Ovary (tissue), 9 donors: ENCODE measurements around the gene TRIP4. TPM values are rescaled to one million over a fixed set of nuclear protein-coding genes. Genes with fewer than 3 reads are reported as not detected.

Experiments
- DNase-seq, 5 donors: peaks; one replicate each; pipeline ENCODE4 v3.0.0-alpha.2; 2019 to 2020
- H3K27ac ChIP-seq, 2 donors: fragments of 200-600 bp; one replicate each; pipeline versions ENCODE4 v1.5.1 to v1.8.0; 2019 to 2022
- H3K27me3 ChIP-seq: fragments of 200-600 bp; one replicate; pipeline ENCODE4 v1.8.0; 2022
- H3K36me3 ChIP-seq: fragments of 200-600 bp; sonication (generic); one replicate; pipeline ENCODE4 v1.5.1; 2019
- H3K4me1 ChIP-seq: one replicate; pipeline ENCODE4 v1.8.1; 2013; ENCODE audit warnings: mild to moderate bottlenecking, moderate library complexity; ENCODE audit not compliant: insufficient read depth
- H3K4me3 ChIP-seq: fragments of 200-600 bp; sonication (generic); one replicate; pipeline ENCODE4 v1.5.1; 2017
- H3K9me3 ChIP-seq, 2 donors: fragments of 200-600 bp in 1 of 2; sonication (generic) in 1 of 2; one replicate each; pipeline versions ENCODE4 v1.5.1 to v1.8.1; 2013 to 2019; ENCODE audit warnings: mild to moderate bottlenecking in 1 of 2, moderate library complexity in 1 of 2
- EP300 ChIP-seq: sonication (generic); formaldehyde crosslinking; IDR thresholded peaks from one replicate; pipeline ENCODE4 v1.6.1; 2017; ENCODE audit warnings: antibody characterized with exemption
- POLR2A ChIP-seq: fragments of 450-650 bp; IDR thresholded peaks from one replicate; pipeline ENCODE4 v1.6.1; 2017; ENCODE audit warnings: antibody characterized with exemption, mild to moderate bottlenecking, moderate library complexity
- WGBS, 3 donors: extraction: QIAGEN DNeasy Blood & Tissue Kit in 1 of 3; methylation state at CpG; one replicate each; pipeline versions ENCODE4 v1.1.5 to v1.1.7; 2013 to 2017; 5-methylcytosine and 5-hydroxymethylcytosine counted together
- intact Hi-C, 4 donors: fragments of 100-400 bp; cut with DNase I; formaldehyde crosslinking; loops; one replicate each; pipeline versions ENCODE4 v1.11.0 to v1.15.1; 2022 to 2023
- polyA plus RNA-seq, 2 donors: library from polyadenylated mRNA; stranded (reverse); fragments of 200-250 nt in 1 of 2; fragments of 350-450 nt in 1 of 2; fragmentation: Illumina TruSeq in 1 of 2; extraction: RNeasy Lipid Tissue Mini Kit (QIAGEN cat#74804) in 1 of 2; gene quantifications; one replicate each; pipeline ENCODE4 v1.2.3, GENCODE V29; 2013 to 2014
- total RNA-seq, 7 donors: library from RNA; depleted of rRNA in 2 of 7; stranded (reverse); fragments of >200 nt in 2 of 7; fragmentation: NEBNext Ultra II Directional in 3 of 7; extraction: Animal tissue kit (Norgen Biotek cat#: 25700) in 3 of 7; gene quantifications; one replicate each; pipeline versions ENCODE4 v1.1.0 to v1.2.4, GENCODE V29; 2016 to 2023
- TF ChIP-seq, protein P1 (sequence below), 3 donors: fragments of 450-650 bp in 2 of 3; fragments of 200-600 bp in 1 of 3; IDR thresholded peaks; one replicate each; pipeline versions ENCODE4 v1.5.1 to v1.8.0; 2016 to 2022; ENCODE audit warnings: antibody characterized with exemption in 3 of 3, mild to moderate bottlenecking in 1 of 3
- donor health status: DM: no; HTN: no; CAD: no; lungs with moderate emphysema.
- donor health status: DM: no; HTN: no; CAD: no.
- donor health status: Bipolar disorder and iron deficiency.
- donor health status: DM: yes; HTN: yes; CAD: no.
- donor health status: DM: no; HTN: no; CAD: no.
- donor health status: DM: yes; HTN: yes; CAD: no.

Gene TRIP4
- total and polyA plus RNA-seq, 9 donors, result 7.4 to 24.0 (median 18.6) TPM

DNA sequence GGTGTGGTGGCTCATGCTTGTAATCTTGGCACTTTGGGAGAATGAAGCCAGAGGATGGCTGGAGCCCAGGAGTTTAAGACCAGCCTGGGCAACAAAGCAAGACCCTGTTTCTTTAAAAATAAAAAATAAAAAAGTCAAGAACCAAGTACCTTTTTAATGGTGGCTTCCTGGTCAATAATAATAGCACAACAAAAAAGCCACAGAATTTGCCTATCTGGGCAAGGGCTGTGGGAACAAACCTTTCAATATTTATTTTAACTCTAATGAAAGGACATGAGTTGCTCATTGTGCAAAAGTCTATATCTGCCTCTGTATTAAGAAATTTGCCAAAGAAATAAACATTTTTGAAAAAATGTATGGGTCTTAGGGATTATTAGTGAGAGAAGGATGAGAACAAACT lies 74.9 kb downstream of the TRIP4 start:
- no peaks in the 10 kb centered on the region for H3K9me3 ChIP-seq
- no peaks in the 10 kb centered on the region for H3K27me3 ChIP-seq
- H3K27ac ChIP-seq, result peak overlapping the region in 1 of 2 donors; percentile 88
- H3K4me3 ChIP-seq, result no peak overlapping the region
- H3K4me1 ChIP-seq, result peaks cover 18% of the 10 kb centered on the region
- DNase-seq, result no peak
- no peaks in the 10 kb centered on the region for H3K36me3 ChIP-seq
- TF ChIP-seq POLR2A (no peak), EP300 (no peak)
- TF ChIP-seq, protein P1, sequence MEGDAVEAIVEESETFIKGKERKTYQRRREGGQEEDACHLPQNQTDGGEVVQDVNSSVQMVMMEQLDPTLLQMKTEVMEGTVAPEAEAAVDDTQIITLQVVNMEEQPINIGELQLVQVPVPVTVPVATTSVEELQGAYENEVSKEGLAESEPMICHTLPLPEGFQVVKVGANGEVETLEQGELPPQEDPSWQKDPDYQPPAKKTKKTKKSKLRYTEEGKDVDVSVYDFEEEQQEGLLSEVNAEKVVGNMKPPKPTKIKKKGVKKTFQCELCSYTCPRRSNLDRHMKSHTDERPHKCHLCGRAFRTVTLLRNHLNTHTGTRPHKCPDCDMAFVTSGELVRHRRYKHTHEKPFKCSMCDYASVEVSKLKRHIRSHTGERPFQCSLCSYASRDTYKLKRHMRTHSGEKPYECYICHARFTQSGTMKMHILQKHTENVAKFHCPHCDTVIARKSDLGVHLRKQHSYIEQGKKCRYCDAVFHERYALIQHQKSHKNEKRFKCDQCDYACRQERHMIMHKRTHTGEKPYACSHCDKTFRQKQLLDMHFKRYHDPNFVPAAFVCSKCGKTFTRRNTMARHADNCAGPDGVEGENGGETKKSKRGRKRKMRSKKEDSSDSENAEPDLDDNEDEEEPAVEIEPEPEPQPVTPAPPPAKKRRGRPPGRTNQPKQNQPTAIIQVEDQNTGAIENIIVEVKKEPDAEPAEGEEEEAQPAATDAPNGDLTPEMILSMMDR (IDR thresholded peaks at IDR 0.05), result no peak
- intact Hi-C loops, result no loop called here

DNA sequence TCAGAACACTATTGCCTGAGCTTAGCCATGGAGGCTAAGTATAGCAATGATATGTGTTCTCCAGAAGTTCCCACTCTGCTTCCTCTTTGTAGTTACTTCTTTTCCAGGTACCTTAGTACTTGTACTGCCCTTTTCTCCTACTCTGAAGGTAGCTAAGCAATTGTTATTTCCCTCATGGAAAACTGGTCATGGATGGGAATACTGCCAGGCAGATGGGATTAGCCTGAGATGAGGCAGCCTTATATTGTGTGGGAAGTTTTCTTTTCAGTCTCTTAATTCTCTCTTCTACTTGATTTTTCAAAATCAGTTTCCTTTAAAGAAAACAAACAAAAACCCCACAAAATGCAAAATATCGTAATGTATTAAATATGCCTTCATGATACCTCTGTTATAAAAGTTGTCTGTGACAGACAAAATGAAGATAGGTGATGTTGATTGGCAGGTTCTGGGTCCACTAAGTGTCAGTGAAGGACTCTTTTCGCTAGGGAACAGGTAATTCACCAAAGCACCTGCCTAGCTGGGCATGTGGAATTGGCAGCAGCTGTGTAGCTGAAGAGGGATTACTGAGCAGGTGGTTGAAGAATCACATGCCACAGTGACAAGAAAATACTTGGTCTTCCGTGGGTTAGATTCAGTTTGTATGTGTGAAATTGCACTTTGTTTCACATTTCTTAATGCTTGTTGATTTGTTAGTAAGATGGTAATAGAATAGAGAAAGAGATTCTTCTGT lies 76.8 kb downstream of the TRIP4 start:
- no peak overlapping the region for H3K27ac ChIP-seq
- H3K4me1 ChIP-seq, result peaks cover 19% of the 10 kb centered on the region
- H3K27me3 ChIP-seq, result no peaks in the 10 kb centered on the region
- H3K4me3 ChIP-seq, result no peak overlapping the region
- WGBS, 3 donors, result 66 to 70% (median 69%) methylated on average over 3 of the region's 3 CpGs
- DNase-seq, result no peak
- intact Hi-C loops, result no loop called here
- no peak for TF ChIP-seq EP300
- TF ChIP-seq, protein P1 (IDR thresholded peaks at IDR 0.05), result no peak
- no peak for TF ChIP-seq POLR2A
- H3K9me3 ChIP-seq, result no peaks in the 10 kb centered on the region
- H3K36me3 ChIP-seq, result no peaks in the 10 kb centered on the region

DNA sequence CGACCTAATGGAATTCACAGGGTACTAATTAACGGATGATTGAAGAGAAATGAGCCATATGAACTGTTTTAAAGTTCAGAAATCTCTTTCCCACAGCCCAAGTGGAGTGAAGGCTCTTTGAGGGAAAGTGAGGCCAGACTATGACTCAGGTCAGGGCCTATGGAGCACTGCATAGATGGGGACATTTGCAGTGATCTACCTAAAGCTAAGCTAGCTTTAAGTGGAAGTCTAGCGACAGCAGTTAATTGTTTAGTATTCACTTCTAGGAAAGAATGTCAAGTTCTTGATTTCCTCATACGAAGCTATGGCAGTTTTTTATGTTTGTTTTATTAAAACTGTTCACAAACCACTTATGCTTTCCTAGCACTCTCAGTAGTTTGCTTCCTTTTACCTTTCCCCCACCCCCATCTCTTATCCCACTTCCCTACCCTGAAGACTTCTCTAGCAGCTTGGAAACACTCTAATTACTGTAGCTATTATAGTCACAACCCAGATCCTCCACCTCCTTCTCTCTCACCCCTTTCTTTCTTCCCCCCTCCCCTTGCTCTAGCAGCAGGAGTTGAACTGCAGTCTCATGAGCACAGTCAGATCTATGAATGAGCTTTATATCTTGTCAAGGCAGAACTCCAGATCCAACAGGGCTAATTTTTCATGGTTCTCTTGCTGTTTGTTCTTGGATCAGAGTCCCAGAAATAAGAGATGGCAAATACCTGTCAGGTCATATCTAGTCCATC lies 78.9 kb downstream of the TRIP4 start:
- DNase-seq, result no peak
- no peaks in the 10 kb centered on the region for H3K9me3 ChIP-seq
- H3K4me3 ChIP-seq, result no peak overlapping the region
- WGBS, 3 donors, result 68 to 78% (median 72%) methylated on average over 4 of the region's 4 CpGs
- H3K36me3 ChIP-seq, result no peaks in the 10 kb centered on the region
- intact Hi-C loops, result no loop called here
- TF ChIP-seq EP300 (no peak), POLR2A (no peak)
- TF ChIP-seq, protein P1 (IDR thresholded peaks at IDR 0.05), result no peak
- H3K4me1 ChIP-seq, result peaks cover 19% of the 10 kb centered on the region
- H3K27ac ChIP-seq, result no peak overlapping the region
- H3K27me3 ChIP-seq, result no peaks in the 10 kb centered on the region

DNA sequence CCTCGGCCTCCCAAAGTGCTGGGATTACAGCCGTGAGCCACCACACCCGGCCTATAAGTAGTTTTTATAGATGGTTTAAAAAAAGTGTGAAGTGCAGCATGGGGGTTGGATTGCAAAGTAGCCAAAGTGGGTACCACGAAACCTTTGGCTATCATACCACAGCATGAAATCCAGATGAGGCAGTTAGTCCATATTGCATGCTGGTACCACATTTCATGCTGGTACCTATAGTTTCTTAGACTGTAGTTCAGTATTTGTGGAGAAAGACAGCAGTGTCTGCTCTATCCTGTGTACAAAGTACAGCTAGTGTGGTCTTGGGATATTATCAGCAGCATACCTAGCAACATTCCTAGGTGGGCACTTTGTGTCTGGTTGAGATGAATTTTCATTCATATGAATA lies 84.5 kb downstream of the TRIP4 start:
- H3K4me3 ChIP-seq, result no peak overlapping the region
- H3K27me3 ChIP-seq, result no peaks in the 10 kb centered on the region
- no peaks in the 10 kb centered on the region for H3K36me3 ChIP-seq
- 87 to 96% (median 93%) methylated on average over 4 of the region's 4 CpGs for WGBS, 3 donors
- H3K4me1 ChIP-seq, result peaks cover 8% of the 10 kb centered on the region
- TF ChIP-seq EP300, result no peak
- TF ChIP-seq POLR2A, result no peak
- TF ChIP-seq, protein P1 (IDR thresholded peaks at IDR 0.05), result no peak
- intact Hi-C loops, result no loop called here
- H3K9me3 ChIP-seq, result no peaks in the 10 kb centered on the region
- DNase-seq, result no peak
- no peak overlapping the region for H3K27ac ChIP-seq
